RPMI8226 (cell line): ENCODE results near the gene FOXF2.
A peak's percentile ranks its signal among the peaks of the same experiment; 100 is the strongest.

Experiments used
- DNase-seq: peaks from one replicate; pipeline ENCODE4 v3.0.0-alpha.2; 2015

The FOXF2 gene

DNA sequence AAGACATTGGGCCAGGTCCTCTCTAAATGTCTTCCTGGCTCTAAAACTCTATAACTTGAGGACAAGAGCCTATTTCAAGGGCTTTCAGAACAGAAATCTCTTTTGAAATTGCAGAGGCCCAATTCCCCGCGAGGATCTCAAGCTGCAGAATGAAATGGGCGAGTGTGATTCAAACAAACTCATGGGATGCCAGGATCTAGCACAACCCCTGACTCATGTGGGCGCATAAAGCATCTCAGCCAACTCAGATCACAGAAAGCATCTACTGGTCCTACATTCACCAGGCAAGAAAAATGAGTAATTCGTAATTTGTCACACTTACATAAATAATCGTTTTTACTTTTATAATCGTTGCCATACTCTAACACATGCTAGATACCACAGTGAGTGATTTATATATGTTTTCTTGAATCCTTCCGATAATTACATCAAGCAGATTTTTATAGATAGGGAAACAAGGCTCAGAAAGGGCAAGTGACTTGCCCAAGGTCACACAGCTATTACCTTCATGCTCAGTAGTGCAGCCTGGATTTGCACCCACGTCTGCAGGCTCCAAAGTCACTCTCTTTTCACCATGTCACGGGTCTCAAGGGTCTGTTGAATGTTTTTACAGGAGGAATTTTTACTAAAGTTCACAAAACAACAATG, 26.2 kb downstream of the FOXF2 start:
- DNase-seq: no peak

DNA sequence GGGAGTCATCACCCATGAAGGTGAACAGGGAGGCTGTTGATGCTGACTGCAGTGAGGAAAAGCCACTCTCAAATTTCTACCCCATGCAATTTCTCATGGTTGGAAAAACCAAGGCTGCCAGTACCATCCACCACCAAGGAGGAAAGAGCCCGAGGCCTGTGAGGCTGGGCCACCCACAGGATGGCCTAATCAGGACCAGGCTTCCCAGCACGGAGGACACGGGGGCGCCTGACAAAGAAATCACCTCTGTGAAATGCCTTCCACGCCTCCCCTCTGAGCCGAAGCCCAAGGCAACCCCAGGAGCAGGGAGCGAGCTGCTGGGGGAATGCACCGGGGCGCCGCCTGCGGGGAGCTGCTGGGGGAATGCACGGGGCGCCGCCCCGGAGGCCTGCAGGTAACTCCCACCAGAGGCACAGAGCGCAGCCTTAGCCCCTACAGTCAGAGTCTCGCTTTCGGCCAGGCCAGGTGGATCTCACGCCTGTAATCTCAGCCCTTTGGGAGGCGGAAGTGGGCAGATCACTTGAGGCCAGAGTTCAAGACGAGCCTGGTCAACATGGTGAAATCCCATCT, 26.9 kb downstream of the FOXF2 start:
- no peak for DNase-seq

GRCh38 chr6:1416820-1417219, 27.4 kb downstream of the FOXF2 start:
- DNase-seq: no peak

GRCh38 chr6:1417718-1418117, 28.3 kb downstream of the FOXF2 start:
- no peak for DNase-seq

DNA sequence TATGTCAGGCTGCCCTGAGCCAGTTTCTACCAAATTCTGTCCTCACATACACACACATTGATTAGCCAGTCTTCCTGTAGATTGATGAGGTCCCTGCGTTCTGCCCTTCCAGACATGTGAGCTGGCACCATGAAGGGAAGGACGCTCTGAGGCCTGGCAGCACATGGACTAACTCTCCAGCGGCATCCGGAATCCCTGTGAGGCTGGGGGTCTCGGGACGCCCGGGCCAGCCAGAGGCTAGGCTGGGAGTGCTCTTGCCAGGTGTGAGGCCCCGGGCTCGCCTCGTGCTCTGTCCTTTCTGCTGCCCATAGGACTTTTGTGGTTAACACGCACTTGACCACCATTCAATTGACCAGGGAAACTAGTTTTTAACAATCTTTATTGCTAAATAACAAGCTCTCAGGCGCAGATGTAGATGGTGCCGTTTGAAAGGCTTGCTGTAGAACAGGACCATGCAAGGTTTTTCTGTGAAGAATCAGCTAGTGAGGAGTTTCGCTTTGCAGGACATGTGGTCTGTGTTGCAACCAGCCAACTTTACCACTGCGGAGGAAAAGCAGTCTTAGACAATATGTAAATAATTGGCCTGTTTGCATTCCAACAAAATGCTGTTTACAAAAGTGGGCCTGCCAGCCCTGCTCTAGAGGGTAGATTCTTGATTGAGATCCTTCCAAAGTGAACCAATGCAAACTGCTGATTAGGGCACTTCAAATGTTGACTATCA, 29.3 kb downstream of the FOXF2 start:
- DNase-seq: no peak

DNA sequence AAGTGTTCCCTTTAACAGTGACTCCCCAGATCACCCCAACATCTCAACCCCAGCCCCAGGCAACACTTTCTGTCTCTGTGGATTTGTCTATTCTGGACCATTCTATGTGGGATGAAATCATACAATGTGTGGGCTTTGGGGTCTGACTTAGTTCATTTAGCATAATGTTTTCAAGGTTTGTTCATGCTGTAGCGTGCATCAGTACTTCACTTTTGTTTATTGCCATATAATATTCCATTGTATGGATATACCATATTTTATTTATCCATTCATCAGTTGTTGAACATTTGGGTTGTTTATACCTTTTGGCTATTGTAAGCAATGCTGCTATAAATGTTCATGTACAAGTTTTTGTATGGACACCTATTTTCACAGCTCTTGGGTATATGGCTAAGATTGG, 31.0 kb downstream of the FOXF2 start:
- DNase-seq: no peak

DNA sequence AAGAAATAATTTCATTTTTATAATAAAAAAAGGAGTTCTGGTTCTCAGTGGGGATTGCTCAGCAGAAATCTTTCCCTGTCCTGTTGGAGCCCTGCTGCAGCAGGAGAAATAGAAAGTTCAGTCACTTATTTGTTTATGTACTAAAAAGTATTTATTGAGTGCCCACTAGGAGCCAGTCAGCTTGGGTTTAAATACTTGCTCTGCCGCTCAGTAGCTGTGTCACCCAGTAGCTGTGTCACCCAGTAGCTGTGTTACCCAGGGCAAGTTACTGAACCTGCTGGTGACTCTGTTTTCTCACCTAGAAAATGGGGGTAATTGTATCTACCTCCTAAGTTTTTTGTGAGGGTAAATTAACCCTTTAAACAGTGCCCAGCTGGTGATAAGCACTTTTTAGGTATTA, 32.9 kb downstream of the FOXF2 start:
- no peak for DNase-seq

GRCh38 chr6:1423578-1423977, 34.2 kb downstream of the FOXF2 start:
- DNase-seq: no peak

- DNase-seq: peak; percentile 78
Observed at GRCh38 chr6:1424306-1424927, 35.0 kb downstream of the FOXF2 start.

DNA sequence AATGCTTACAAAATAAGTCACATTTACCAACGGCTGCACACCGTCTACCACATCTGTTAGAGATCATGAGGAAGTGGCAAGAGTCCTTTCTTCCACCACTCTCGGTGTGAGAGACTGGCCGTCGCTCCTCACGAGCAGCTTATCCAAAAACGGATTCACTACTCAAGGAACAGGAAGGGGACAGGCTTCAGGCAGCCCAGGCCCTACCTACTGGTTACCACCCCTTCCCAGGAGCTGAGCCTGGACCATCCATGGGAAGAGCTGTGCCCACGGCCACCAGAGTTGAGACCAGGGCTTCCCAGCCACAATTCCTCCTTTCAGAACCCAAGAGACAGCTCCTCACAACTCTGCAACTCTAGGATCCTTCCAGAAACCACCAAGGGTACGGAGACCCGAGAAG, 37.0 kb downstream of the FOXF2 start:
- no peak for DNase-seq

- no peak for DNase-seq
Observed at GRCh38 chr6:1435806-1436205, 46.4 kb downstream of the FOXF2 start.

- peak; percentile 84 for DNase-seq
Observed at GRCh38 chr6:1436334-1437306, 47.2 kb downstream of the FOXF2 start.

DNA sequence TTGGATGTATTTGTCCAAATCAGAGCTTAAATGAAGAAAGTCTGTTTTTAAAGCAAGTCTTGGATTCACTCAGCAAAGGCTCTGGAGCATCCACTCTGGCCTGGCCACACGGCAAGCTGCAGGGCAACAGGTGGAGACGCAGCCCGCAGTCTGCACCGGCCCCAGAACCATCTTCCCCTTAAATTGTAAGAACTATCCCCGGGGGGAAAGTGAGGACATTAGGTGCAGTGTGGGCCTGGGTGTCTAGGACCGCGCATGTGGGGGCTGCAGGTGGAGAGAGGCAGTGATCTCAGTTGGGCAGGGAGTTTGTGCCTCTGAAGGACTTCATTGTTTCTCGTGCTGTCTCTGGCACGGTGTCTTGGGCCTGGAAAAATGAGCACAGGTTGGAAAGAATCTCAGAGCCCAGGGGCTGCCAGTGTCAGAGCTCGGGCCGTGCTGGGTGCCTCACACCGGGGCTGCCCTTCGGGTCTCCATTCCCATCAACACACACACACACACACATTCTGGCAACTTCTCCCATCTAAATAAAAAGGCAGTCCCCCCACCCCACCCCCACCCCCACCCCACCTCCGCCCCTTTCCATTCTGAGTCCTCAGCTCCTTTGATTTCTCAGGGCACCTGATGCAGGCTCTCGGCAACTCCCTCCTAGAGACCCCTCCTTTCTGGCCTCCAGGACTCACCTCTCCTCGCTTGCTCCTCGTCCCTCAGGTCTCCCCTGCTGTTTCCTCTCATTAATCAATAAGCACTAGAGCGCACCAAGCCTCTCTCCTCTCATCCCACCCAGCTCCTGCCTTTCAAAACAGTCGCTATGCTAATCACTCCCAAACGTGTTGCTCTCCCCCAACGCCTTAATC, 48.4 kb downstream of the FOXF2 start:
- DNase-seq: no peak

- DNase-seq: no peak
Observed at GRCh38 chr6:1438471-1438881, 49.1 kb downstream of the FOXF2 start.

- no peak for DNase-seq
Observed at GRCh38 chr6:1439349-1439748, 50.0 kb downstream of the FOXF2 start.

- no peak for DNase-seq
Observed at GRCh38 chr6:1442929-1443328, 53.6 kb downstream of the FOXF2 start.
